ENCODE results near the gene PGM5. TPM values are rescaled to one million over a fixed set of nuclear protein-coding genes. Genes with fewer than 3 reads are reported as not detected.

The PGM5 gene
- total RNA-seq, 1 experiment from 2014 or later = 0.36 TPM

- DNase-seq (ENCODE audit: low read depth) = no peak
Measured at GRCh38 chr9:68433531-68434110, 77.2 kb downstream of the PGM5 start.

DNA sequence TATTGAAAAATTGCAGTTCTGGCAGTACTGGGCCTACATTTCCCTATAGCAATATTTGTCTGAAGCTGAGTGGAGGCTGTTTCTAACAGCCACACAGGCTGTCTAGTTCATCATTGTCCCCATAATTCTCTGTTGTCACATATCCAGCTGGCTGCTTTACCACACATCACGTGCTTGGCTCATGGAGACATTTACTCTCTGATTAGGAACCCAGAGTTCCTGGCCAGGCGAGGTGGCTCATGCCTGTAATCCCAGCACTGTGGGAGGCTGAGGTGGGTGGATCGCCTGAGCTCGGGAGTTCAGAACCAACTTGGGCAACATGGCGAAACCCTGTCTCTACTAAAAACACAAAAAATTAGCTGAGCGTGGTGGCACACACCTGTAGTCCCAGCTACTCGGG lies 81.4 kb downstream of the PGM5 start:
- no peak for DNase-seq (ENCODE audit: low read depth)

- DNase-seq (ENCODE audit: low read depth) = no peak
Measured at GRCh38 chr9:68443624-68444023, 87.2 kb downstream of the PGM5 start.

DNA sequence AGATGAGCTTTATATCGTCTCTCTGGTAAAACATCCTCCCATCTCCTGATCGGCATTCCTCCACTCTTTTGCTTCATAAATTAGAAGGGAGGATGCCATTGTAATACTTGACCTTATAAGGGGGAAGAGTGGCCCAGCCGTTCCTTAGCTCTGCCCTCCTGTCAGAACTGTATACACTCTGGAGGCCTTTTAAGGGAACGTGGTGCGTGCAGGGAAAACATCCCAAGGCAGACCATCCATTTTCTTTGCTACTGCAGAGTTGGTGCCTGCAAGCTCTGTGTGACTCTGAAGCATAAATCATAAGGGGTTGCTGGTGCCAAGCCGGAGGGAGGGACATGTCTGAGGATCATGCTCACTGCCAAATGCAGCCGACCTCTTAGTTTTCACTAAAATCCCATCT lies 90.4 kb downstream of the PGM5 start:
- no peak for DNase-seq (ENCODE audit: low read depth)

DNA sequence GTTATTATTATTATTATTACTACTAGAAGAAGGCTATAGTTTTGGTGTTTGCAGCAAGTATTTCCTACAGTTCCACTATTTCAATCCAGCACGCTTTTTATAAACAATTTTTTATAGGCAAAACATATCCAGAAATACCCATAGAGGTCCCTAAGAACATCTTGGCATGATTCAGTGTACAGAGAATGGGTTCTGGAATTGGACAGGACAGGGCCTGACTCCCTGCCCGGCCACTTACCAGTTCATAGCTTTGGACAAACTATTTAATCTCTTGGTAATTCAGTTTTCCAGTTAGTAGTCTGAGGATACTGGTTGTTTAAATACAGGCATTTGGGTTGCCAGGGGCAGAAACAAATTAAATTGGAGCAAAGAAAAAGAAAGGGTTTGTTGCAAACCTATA lies 91.2 kb downstream of the PGM5 start:
- DNase-seq (ENCODE audit: low read depth) = no peak

- no peak for DNase-seq (ENCODE audit: low read depth)
Measured at GRCh38 chr9:68454579-68455334, 98.3 kb downstream of the PGM5 start.

DNA sequence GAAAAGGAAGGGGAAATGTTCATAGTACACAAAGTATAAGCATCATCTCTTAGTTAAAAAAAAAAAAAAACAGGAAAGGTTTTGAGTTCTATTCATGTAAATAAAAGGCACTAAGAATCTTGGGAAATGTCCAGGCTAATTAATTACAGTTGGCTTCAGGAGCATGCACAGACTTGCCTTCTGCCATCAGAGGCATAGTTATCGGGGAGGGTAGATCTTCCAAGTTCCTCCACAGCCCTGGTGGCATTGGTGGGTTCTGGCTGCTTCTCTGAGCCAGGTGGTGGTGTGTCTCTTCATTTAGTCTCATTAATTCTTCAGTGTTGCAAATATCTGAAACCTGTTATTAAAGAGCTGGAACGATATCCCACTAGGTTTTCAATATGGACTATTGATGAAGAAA lies 99.0 kb downstream of the PGM5 start:
- no peak for DNase-seq (ENCODE audit: low read depth)

GRCh38 chr9:68457803-68458202 lies 101.4 kb downstream of the PGM5 start:
- DNase-seq (ENCODE audit: low read depth) = no peak

- DNase-seq (ENCODE audit: low read depth) = no peak
Measured at GRCh38 chr9:68458918-68459317, 102.5 kb downstream of the PGM5 start.

DNA sequence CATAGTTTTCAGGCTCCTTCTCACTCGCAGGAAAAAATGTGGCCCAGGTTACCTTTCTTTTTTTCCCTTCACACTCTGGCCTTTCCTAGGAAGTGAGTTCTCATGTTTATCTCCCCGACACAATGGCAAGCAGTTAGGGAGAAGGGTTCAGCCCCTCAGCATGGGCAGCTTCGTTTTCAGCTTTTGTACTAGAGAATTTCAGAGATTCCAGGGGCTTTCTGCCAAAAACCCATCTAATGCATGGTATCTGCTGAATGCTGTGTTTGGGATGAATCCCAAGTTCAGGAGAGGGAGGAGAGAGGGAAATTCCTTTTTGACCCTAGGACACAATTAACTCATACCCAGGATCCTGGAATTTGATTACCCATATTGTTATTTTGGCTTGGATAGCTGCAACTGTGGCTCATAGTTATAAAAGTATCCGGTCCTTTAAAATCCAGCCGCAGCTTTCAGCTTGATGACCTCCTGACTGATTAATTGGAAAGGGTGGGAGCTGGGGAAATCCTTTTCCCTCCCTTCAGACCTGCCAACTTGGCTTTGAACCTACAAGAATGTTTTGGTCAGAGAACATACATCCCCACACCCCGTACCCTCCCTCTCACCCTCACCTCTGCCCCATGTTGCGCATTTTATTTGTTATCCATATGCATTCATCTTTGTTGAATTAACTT lies 105.8 kb downstream of the PGM5 start:
- DNase-seq (ENCODE audit: low read depth) = no peak

- DNase-seq (ENCODE audit: low read depth) = no peak
Measured at GRCh38 chr9:68470067-68470466, 113.7 kb downstream of the PGM5 start.

DNA sequence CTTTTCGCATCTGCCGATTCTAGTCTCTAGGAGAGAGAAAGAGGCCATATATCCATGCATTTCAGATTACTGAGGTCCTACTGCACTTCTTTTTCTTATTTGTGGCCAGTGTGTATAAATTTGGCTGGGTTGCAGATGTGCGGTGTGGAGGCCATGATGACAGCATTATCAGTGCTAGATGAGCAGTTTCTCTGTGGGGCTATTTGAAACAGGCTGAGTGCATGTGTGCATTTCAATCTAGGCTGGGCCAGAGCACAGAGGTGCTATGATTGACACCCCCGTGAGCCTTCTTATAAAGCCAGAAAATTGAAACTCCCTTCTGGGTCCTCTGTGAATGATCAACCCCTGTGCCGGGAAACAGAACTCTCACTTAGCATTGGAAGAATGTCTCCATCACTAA lies 114.2 kb downstream of the PGM5 start:
- no peak for DNase-seq (ENCODE audit: low read depth)

GRCh38 chr9:68472119-68472518 lies 115.7 kb downstream of the PGM5 start:
- DNase-seq (ENCODE audit: low read depth) = no peak

GRCh38 chr9:68473790-68474189 lies 117.4 kb downstream of the PGM5 start:
- DNase-seq (ENCODE audit: low read depth) = no peak

- no peak for DNase-seq (ENCODE audit: low read depth)
Measured at GRCh38 chr9:68476422-68476821, 120.0 kb downstream of the PGM5 start.

DNA sequence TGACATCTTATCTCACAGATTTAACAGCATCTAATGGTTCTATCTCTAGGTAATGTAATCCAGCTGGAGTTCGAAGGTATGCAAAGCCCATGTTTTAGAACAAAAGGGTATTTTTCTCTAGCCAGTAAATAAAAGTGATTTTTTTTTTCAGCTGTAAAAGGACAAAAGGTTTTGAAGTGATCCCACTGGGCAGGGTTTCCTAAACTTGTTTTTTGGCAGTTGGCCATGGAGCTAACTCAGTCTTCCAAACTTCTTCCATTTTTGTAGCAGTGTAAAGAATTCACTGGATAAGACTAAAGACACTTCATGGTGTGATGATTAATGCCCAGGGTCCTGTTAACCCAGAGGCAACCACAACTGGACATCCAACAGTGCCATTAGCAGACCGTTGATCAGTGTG lies 120.4 kb downstream of the PGM5 start:
- DNase-seq (ENCODE audit: low read depth) = no peak

- DNase-seq (ENCODE audit: low read depth) = no peak
Measured at GRCh38 chr9:68480807-68481206, 124.4 kb downstream of the PGM5 start.

DNA sequence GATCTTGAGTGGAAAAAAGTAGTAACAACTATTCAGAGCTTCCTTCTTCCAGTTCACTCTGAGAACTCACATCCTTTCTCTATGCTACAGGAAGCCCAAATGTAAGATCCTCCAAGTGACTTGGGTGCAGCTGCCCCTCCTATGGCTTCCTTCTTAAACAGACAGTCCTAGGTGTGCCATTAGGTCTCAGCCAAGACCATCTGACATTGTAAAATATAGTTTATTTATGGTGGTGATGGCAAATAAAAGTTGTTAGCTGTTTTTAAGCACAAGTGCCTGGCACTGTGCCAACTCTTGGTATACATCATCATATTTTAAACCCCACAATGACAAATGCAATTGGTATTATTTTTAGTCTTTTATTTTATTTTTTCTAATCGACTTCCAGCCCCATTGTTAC lies 126.1 kb downstream of the PGM5 start:
- DNase-seq (ENCODE audit: low read depth) = no peak

DNA sequence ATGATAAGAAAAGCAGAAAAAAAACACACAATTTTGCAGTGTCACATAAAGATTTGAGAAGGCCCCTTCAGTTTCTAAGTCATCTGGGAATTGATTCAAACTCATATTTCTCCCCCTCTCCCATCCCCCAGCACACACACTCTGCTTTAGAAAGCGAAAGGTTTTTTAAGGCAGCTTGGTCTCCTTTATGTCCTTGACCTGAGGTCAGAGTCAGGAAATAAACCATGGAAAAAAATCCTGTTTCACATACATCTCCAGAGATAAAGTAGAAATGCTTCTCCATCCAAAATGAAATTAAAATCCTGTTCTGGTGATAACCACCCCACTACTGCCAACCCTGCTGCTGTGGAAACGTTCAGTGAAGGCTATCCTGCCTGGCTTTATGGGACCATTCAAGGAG lies 131.7 kb downstream of the PGM5 start:
- DNase-seq (ENCODE audit: low read depth) = no peak

- peak; percentile 15 for DNase-seq (ENCODE audit: low read depth)
Measured at GRCh38 chr9:68489646-68490045, 133.2 kb downstream of the PGM5 start.

GRCh38 chr9:68492806-68493205 lies 136.4 kb downstream of the PGM5 start:
- no peak for DNase-seq (ENCODE audit: low read depth)

DNA sequence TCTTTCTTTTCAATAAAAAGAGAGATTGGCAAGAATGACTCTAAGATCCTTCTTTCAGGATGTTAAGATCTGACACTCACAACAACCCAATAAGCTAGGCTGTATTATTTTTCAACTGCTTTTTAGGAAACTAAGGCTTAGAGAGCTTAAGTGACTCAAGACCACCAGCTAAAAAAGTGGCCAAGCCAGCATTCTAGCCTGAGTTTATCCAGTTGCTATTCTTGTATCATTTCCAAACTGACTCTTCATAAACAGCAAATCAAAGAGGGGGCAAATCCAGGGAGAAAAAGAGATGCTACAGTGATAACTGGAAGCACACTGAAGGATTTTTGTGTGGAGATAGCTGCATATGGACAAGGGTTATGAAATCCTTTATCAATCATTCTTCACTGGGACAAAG lies 137.1 kb downstream of the PGM5 start:
- DNase-seq (ENCODE audit: low read depth) = no peak

DNA sequence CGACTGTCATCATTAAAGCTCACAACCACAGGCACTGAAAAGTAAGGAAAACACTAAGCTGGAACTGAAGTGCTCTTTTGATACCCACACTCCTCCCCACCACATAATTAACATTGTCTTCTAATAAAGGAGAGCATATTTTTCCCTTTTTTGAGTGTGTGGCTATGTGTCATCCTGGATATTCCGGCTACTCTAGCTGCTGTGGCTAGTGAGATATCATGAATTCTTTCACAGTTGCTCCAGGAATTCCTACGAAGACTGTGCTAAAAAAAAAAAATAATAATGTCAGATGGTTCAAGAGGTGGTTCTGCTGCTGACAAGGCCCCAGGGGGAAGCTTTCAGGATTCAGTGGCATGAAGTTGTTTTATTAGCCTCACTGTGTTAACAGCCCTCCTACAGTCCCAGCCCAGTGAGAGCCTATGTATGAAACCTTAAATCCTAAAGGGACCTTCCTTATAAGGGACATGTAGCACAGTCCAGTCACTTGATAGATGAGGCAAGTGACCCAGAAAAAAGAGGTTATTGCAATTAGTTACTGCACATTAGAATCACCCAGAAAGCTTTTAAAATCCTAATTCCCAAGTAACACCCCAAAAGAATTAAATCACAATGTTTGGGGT lies 137.7 kb downstream of the PGM5 start:
- DNase-seq (ENCODE audit: low read depth) = no peak
